GM12878 (cell line): ENCODE measurements around the gene NCKAP5. TPM values are rescaled to one million over a fixed set of nuclear protein-coding genes. Genes with fewer than 3 reads are reported as not detected.

ENCODE experiments used
- ATAC-seq: fragments of 200-7000 bp; cut with Tn5 transposase; 3 replicates; pipeline ENCODE4 v1.9.1; 2020; ENCODE audit warnings: mild to moderate bottlenecking, moderate library complexity
- BruUV-seq: library from RNA; stranded (reverse); fragments of 400-500 nt; replicated peaks from 2 replicates; lab custom pipeline; 2021; lab: Mats Ljungman, UMichigan
- CTCF ChIA-PET: fragments of 300-600 bp; sonication (Branson Sonifier 250); formaldehyde crosslinking; extraction: SDS; loops from one replicate; lab custom pipeline; 2021; ENCODE audit warnings: inconsistent platforms; lab: Yijun Ruan, JAX
- POLR2A ChIA-PET: fragments of 350-600 bp; formaldehyde crosslinking; extraction: SDS; loops from one replicate; lab custom pipeline; 2021; ENCODE audit warnings: inconsistent platforms; lab: Charles Lee
- RAD21 ChIA-PET: fragments of 300-600 bp; sonication (Branson Sonifier 250); formaldehyde crosslinking; loops from one replicate; lab custom pipeline; 2023; ENCODE audit warnings: antibody characterized with exemption; ENCODE audit not compliant: unreplicated experiment; lab: Charles Lee
- SMC1A ChIA-PET: fragments of 300-600 bp; sonication (Branson Sonifier 250); formaldehyde crosslinking; loops from one replicate; lab custom pipeline; 2023; ENCODE audit not compliant: unreplicated experiment, uncharacterized antibody; lab: Charles Lee
- DNase-seq: peaks from one replicate; pipeline ENCODE4 v3.0.0-alpha.2; 2011; ENCODE audit warnings: low read depth, low spot score
- FAIRE-seq: peaks from 3 replicates; lab custom pipeline; 2011; peaks lifted over from hg19 to GRCh38; lab: Jason Lieb, UNC
- H2AFZ ChIP-seq: 2 replicates; pipeline ENCODE4 v1.6.0; 2011; ENCODE audit warnings: low read depth, low read length, control low read depth; ENCODE audit not compliant: control insufficient read depth
- H3K27ac ChIP-seq: 2 replicates; pipeline ENCODE4 v1.5.1; 2011; ENCODE audit warnings: control low read depth; ENCODE audit not compliant: control insufficient read depth, insufficient read depth
- H3K27me3 ChIP-seq, 2 experiments: replicated peaks in 1 of 2; 2 replicates each; pipeline versions ENCODE4 v1.6.0 to v1.6.1; 2011; ENCODE audit warnings: low read length in 1 of 2; ENCODE audit not compliant: control insufficient read depth in 2 of 2, insufficient read depth in 2 of 2
- H3K36me3 ChIP-seq, 2 experiments: 2 replicates each; pipeline ENCODE4 v1.5.1; 2011; ENCODE audit warnings: low read length in 1 of 2; ENCODE audit not compliant: control insufficient read depth in 2 of 2, insufficient read depth in 2 of 2
- H3K4me1 ChIP-seq: 2 replicates; pipeline ENCODE4 v1.6.1; 2011; ENCODE audit warnings: mild to moderate bottlenecking, low read length, moderate library complexity, mixed read lengths; ENCODE audit not compliant: control insufficient read depth, insufficient read depth
- H3K4me2 ChIP-seq: 2 replicates; pipeline ENCODE4 v1.6.0; 2011; ENCODE audit warnings: control low read depth; ENCODE audit not compliant: control insufficient read depth, insufficient read depth
- H3K4me3 ChIP-seq: fragments of 200-600 bp; sonication (generic); 2 replicates; pipeline ENCODE4 v1.5.1; 2016
- H3K79me2 ChIP-seq: 2 replicates; pipeline ENCODE4 v1.6.0; 2011; ENCODE audit warnings: low read length; ENCODE audit not compliant: control insufficient read depth, insufficient read depth
- H3K9ac ChIP-seq: 2 replicates; pipeline ENCODE4 v1.8.0; 2011; ENCODE audit warnings: low read length, control low read depth, mixed read lengths; ENCODE audit not compliant: control insufficient read depth, insufficient read depth
- H3K9me3 ChIP-seq: replicated peaks from 3 replicates; pipeline ENCODE4 v1.5.1; 2011; ENCODE audit warnings: mild to moderate bottlenecking, low read length; ENCODE audit not compliant: control insufficient read depth, insufficient read depth
- H4K20me1 ChIP-seq: 2 replicates; pipeline ENCODE4 v1.6.0; 2011; ENCODE audit not compliant: control insufficient read depth, insufficient read depth
- CEBPB ChIP-seq, 2 experiments: fragments of 150-350 bp in 1 of 2; IDR thresholded peaks; 2 replicates each; pipeline ENCODE4 v1.6.1; 2012 to 2014; ENCODE audit warnings: low read depth in 2 of 2, low read length in 2 of 2, borderline replicate concordance in 1 of 2, inconsistent platforms in 1 of 2
- ETV6 ChIP-seq, 2 experiments: fragments of 450-650 bp in 1 of 2; IDR thresholded peaks in 1 of 2; conservative IDR thresholded peaks in 1 of 2; 2 replicates each; pipeline ENCODE4 v1.6.1; 2014; ENCODE audit warnings: antibody characterized with exemption in 1 of 2, borderline replicate concordance in 1 of 2, low read depth in 1 of 2, mild to moderate bottlenecking in 1 of 2, moderate library complexity in 1 of 2
- IRF5 ChIP-seq: fragments of 450-650 bp; IDR thresholded peaks from 2 replicates; pipeline ENCODE4 v1.6.1; 2017; ENCODE audit warnings: borderline replicate concordance
- KAT2A ChIP-seq: conservative IDR thresholded peaks from 2 replicates; pipeline ENCODE4 v1.6.1; 2011; ENCODE audit warnings: low read depth, low read length; ENCODE audit not compliant: control insufficient read depth
- MLLT1 ChIP-seq: fragments of 450-650 bp; IDR thresholded peaks from 2 replicates; pipeline ENCODE4 v1.6.1; 2016; ENCODE audit warnings: mild to moderate bottlenecking
- NFIC ChIP-seq: IDR thresholded peaks from 2 replicates; pipeline ENCODE4 v1.6.1; 2012; ENCODE audit warnings: low read depth, mild to moderate bottlenecking, inconsistent platforms, low read length, moderate library complexity
- PBX3 ChIP-seq: IDR thresholded peaks from 2 replicates; pipeline ENCODE4 v1.6.1; 2011; ENCODE audit warnings: mild to moderate bottlenecking, low read depth, low read length, moderate library complexity; ENCODE audit not compliant: insufficient replicate concordance
- RAD51 ChIP-seq: fragments of 450-650 bp; IDR thresholded peaks from 2 replicates; pipeline ENCODE4 v1.6.1; 2016; ENCODE audit warnings: moderate library complexity, mild to moderate bottlenecking, inconsistent platforms
- SMAD1 ChIP-seq: fragments of 450-650 bp; IDR thresholded peaks from 2 replicates; pipeline ENCODE4 v1.6.1; 2018; ENCODE audit warnings: mild to moderate bottlenecking, low read depth; ENCODE audit not compliant: partially characterized antibody
- SREBF2 ChIP-seq: IDR thresholded peaks from 2 replicates; pipeline ENCODE4 v1.6.1; 2012; ENCODE audit warnings: mild to moderate bottlenecking, low read length
- USF1 ChIP-seq: IDR thresholded peaks from 2 replicates; pipeline ENCODE4 v1.6.1; 2011; ENCODE audit warnings: borderline replicate concordance, low read depth, mild to moderate bottlenecking, moderate library complexity, mixed read lengths, low read length; ENCODE audit not compliant: insufficient read depth; ENCODE audit errors: extremely low read length
- USF2 ChIP-seq: IDR thresholded peaks from 2 replicates; pipeline ENCODE4 v1.6.1; 2011; ENCODE audit warnings: low read depth, low read length, improper control_type of control experiment, borderline replicate concordance
- ZBTB4 ChIP-seq: fragments of 450-650 bp; formaldehyde crosslinking; IDR thresholded peaks from 2 replicates; pipeline ENCODE4 v1.4.0; 2022; ENCODE audit warnings: mild to moderate bottlenecking, moderate library complexity
- WGBS: methylation state at CpG from one replicate; pipeline ENCODE4 v1.1.6; 2016; ENCODE audit warnings: low lambda C conversion rate; ENCODE audit not compliant: insufficient replicate concordance, insufficient coverage; ENCODE audit errors: missing lambda C conversion rate; 5-methylcytosine and 5-hydroxymethylcytosine counted together
- in situ Hi-C: fragments of 300-500 bp; cut with MboI; formaldehyde crosslinking; loops from 9 replicates; pipeline ENCODE4 v1.14.3; 2018; ENCODE audit warnings: mixed read lengths
- intact Hi-C: fragments of 100-400 bp; cut with micrococcal nuclease; formaldehyde crosslinking; loops from one replicate; pipeline ENCODE4 v1.14.2; 2022; ENCODE audit not compliant: unreplicated experiment
- polyA plus RNA-seq, 11 experiments: library from polyadenylated mRNA; depleted of rRNA in 4 of 11; unstranded in 6 of 11; stranded (reverse) in 5 of 11; fragments of >200 nt; fragmentation: Nextera tagmentation in 4 of 11; fragmentation: Illumina TruSeq in 1 of 11; extraction: Ambion mirVana in 4 of 11; extraction: Trizol in 1 of 11; gene quantifications; 1 replicate in 1 of 11; 2 replicates in 10 of 11; pipeline versions ENCODE4 v1.2.1 to v1.2.3, GENCODE V29; 2011 to 2016; ENCODE audit warnings: inconsistent platforms in 2 of 11, missing spikeins in 2 of 11, low read depth in 1 of 11
- total RNA-seq, 4 experiments: library from RNA; depleted of rRNA in 3 of 4; stranded (reverse); fragments of >200 nt in 3 of 4; fragmentation: Illumina TruSeq in 1 of 4; extraction: Trizol in 1 of 4; gene quantifications; 2 replicates each; pipeline versions ENCODE4 v1.2.1 to v1.2.3, GENCODE V29; 2013 to 2021

The NCKAP5 gene
- total and polyA plus RNA-seq, 10 of the 15 experiments (the other 5 are each of a cell fraction or from before 2014, with no cell fraction given): 0.06 to 0.44 (median 0.16) TPM

- RAD21 ChIA-PET: no interaction called here
- no peak overlapping the region for H3K4me3 ChIP-seq
- H3K4me1 ChIP-seq: no peaks in the 10 kb centered on the region
- ATAC-seq (no peak), DNase-seq (no peak), FAIRE-seq (no peak)
- POLR2A ChIA-PET: interaction anchor here (0.6 kb wide), 1 partner anchor 13 kb away, joined by 5 read pairs; no protein-coding TSS in a partner anchor
- CTCF ChIA-PET: no interaction called here
- no peaks in the 10 kb centered on the region for H4K20me1 ChIP-seq
- H3K9ac ChIP-seq: no peak overlapping the region
- no peaks in the 10 kb centered on the region for H3K9me3 ChIP-seq
- intact Hi-C loops: no loop called here
- no peak overlapping the region for H3K27ac ChIP-seq
- no peaks in the 10 kb centered on the region for H3K79me2 ChIP-seq
- H3K4me2 ChIP-seq: no peak overlapping the region
- no TSS peak for BruUV-seq
- SMC1A ChIA-PET: no interaction called here
- no peaks in the 10 kb centered on the region for H3K36me3 ChIP-seq
- in situ Hi-C loops: no loop called here
- no peaks in the 10 kb centered on the region; a peak in 1 of 4 replicates for H3K27me3 ChIP-seq
- 29% methylated on average over 9 of the region's 9 CpGs for WGBS
- H2AFZ ChIP-seq: no peak overlapping the region
- TF ChIP-seq ZBTB4 (CRISPR knock-in tag): no peak
- no peak for TF ChIP-seq IRF5
- no peak for TF ChIP-seq SREBF2
- TF ChIP-seq SMAD1: no peak
- TF ChIP-seq USF1: no peak
- no peak for TF ChIP-seq KAT2A
- no peak for TF ChIP-seq RAD51
- no peak for TF ChIP-seq MLLT1
- no peak for TF ChIP-seq ETV6 (conservative IDR thresholded peaks at IDR 0.05 in 1 of 2, IDR thresholded peaks at IDR 0.05 in 1 of 2; ENCODE audit: borderline replicate concordance in 1 of 2, low read depth in 1 of 2)
- no peak for TF ChIP-seq NFIC
- no peak for TF ChIP-seq PBX3
- TF ChIP-seq CEBPB (IDR thresholded peaks at IDR 0.05; ENCODE audit: borderline replicate concordance in 1 of 2, low read depth in 2 of 2, low read length in 2 of 2): no peak
- TF ChIP-seq USF2: no peak
Observed at GRCh38 chr2:133223226-133223625, 345.0 kb downstream of the NCKAP5 start.
